WERI-Rb-1 (cell line): ENCODE data around the gene KRTAP10-12.
A peak's percentile ranks its signal among the peaks of the same experiment; 100 is the strongest.

Experiments
- DNase-seq: peaks from one replicate; pipeline ENCODE4 v3.0.0-alpha.2; 2020
- H3K27ac ChIP-seq: fragments of 250-450 bp; sonication (Bioruptor Pico); 2 replicates; pipeline ENCODE4 v1.5.1; 2020; ENCODE audit warnings: mild to moderate bottlenecking, moderate library complexity
- H3K27me3 ChIP-seq: fragments of 250-450 bp; sonication (Bioruptor Pico); 2 replicates; pipeline ENCODE4 v1.5.1; 2021; ENCODE audit warnings: mild to moderate bottlenecking, low read depth, moderate library complexity; ENCODE audit not compliant: insufficient read depth, severe bottlenecking
- H3K36me3 ChIP-seq: fragments of 250-450 bp; sonication (Bioruptor Pico); 2 replicates; pipeline ENCODE4 v1.5.1; 2020; ENCODE audit warnings: mild to moderate bottlenecking, moderate library complexity
- H3K4me3 ChIP-seq: 2 replicates; pipeline ENCODE4 v1.5.1; 2011; ENCODE audit warnings: low read depth, mild to moderate bottlenecking, control low read depth, low read length
- H3K9me3 ChIP-seq: fragments of 250-450 bp; sonication (Bioruptor Pico); 2 replicates; pipeline ENCODE4 v1.5.1; 2021; ENCODE audit warnings: mild to moderate bottlenecking, moderate library complexity; ENCODE audit not compliant: severe bottlenecking
- CTCF ChIP-seq: IDR thresholded peaks from 2 replicates; pipeline ENCODE4 v1.5.1; 2011; ENCODE audit warnings: low read depth, mild to moderate bottlenecking, control low read depth, inconsistent platforms, low read length

The KRTAP10-12 gene

GRCh38 chr21:44700101-44701022 lies 3.4 kb downstream of the KRTAP10-12 start:
- Histone ChIP-seq H3K36me3 (no peaks in the 10 kb centered on the region), H3K27me3 (no peaks in the 10 kb centered on the region), H3K9me3 (no peaks in the 10 kb centered on the region), H3K27ac (no peak overlapping the region; the same call in 1 of the 2 replicates), H3K4me3 (no peak overlapping the region)
- peak; percentile 8 for DNase-seq
- TF ChIP-seq CTCF, result no peak

- Histone ChIP-seq H3K27me3 (no peaks in the 10 kb centered on the region), H3K36me3 (no peaks in the 10 kb centered on the region)
- DNase-seq, result no peak
Observed at GRCh38 chr21:44701023-44701400, 4.0 kb downstream of the KRTAP10-12 start.

GRCh38 chr21:44701541-44701940 lies 4.6 kb downstream of the KRTAP10-12 start:
- H3K27ac ChIP-seq, result peak overlapping the region; percentile 68
- H3K36me3 ChIP-seq, result no peaks in the 10 kb centered on the region
- peak; percentile 74 for DNase-seq
- peak overlapping the region; percentile 34 for H3K4me3 ChIP-seq
- H3K9me3 ChIP-seq, result no peaks in the 10 kb centered on the region
- no peak for TF ChIP-seq CTCF
- H3K27me3 ChIP-seq, result no peaks in the 10 kb centered on the region

More at GRCh38 chr21:44701023-44701400, 4.0 kb downstream of the KRTAP10-12 start:
- H3K9me3 ChIP-seq, result no peaks in the 10 kb centered on the region
- peak overlapping the region; percentile 68; the same call in 1 of the 2 replicates for H3K27ac ChIP-seq
- no peak overlapping the region for H3K4me3 ChIP-seq
- no peak for TF ChIP-seq CTCF

- Histone ChIP-seq H3K36me3 (no peaks in the 10 kb centered on the region), H3K4me3 (peak overlapping the region; percentile 34), H3K27ac (peak overlapping the region; percentile 68), H3K9me3 (no peaks in the 10 kb centered on the region), H3K27me3 (no peaks in the 10 kb centered on the region)
- TF ChIP-seq CTCF, result no peak
- DNase-seq, result peak; percentile 45
Observed at GRCh38 chr21:44702111-44702972, 5.4 kb downstream of the KRTAP10-12 start.

GRCh38 chr21:44702973-44703730 lies 6.2 kb downstream of the KRTAP10-12 start:
- no peaks in the 10 kb centered on the region for H3K36me3 ChIP-seq
- TF ChIP-seq CTCF, result no peak
- H3K27ac ChIP-seq, result no peak overlapping the region
- H3K4me3 ChIP-seq, result no peak overlapping the region
- DNase-seq, result peak; percentile 6
- H3K9me3 ChIP-seq, result no peaks in the 10 kb centered on the region
- H3K27me3 ChIP-seq, result no peaks in the 10 kb centered on the region
